ENCODE results near the gene GRIP2. TPM values are rescaled to one million over a fixed set of nuclear protein-coding genes. Genes with fewer than 3 reads are reported as not detected.

Gene GRIP2
- polyA plus RNA-seq, 1 donor (not counting 4 experiments of a cell fraction or from before 2014, with no cell fraction given) = 0.01 TPM

- Histone ChIP-seq H3K27me3 (ENCODE audit: control insufficient read depth, extremely low read depth, insufficient read depth, low read length) (no peaks in the 10 kb centered on the region), H3K4me1 (ENCODE audit: control insufficient read depth, extremely low read depth, insufficient read depth, low read length) (peaks cover 21% of the 10 kb centered on the region), H3K9me3 (ENCODE audit: control insufficient read depth, low read depth, low read length) (no peaks in the 10 kb centered on the region), H3K9ac (ENCODE audit: control insufficient read depth, extremely low read depth, insufficient read depth, low read length) (no peak overlapping the region), H3K4me2 (ENCODE audit: control insufficient read depth, extremely low read depth, insufficient read depth, low read depth, low read length) (peak overlapping the region; percentile 58), H3K4me3 (ENCODE audit: control insufficient read depth in 2 of 3, extremely low read depth in 1 of 3, insufficient read depth in 2 of 3, low read depth in 1 of 3, low read length in 3 of 3) (no peak overlapping the region), H3K36me3 (ENCODE audit: control insufficient read depth in 2 of 2, extremely low read depth in 1 of 2, insufficient read depth in 2 of 2, low read length in 2 of 2) (no peaks in the 10 kb centered on the region), H4K20me1 (ENCODE audit: control insufficient read depth, extremely low read depth, insufficient read depth, low read length) (no peaks in the 10 kb centered on the region), H2AFZ (ENCODE audit: control insufficient read depth, low read length) (peak overlapping the region; percentile 54), H3K27ac (ENCODE audit: control insufficient read depth, insufficient read depth, low read length) (no peak overlapping the region), H3K79me2 (ENCODE audit: control insufficient read depth, insufficient read depth, low read length) (no peaks in the 10 kb centered on the region), H3K9me1 (ENCODE audit: control insufficient read depth, extremely low read depth, insufficient read depth, low read length) (no peaks in the 10 kb centered on the region)
- TF ChIP-seq EZH2 (IDR thresholded peaks at IDR 0.05; ENCODE audit: low read length) (no peak), CTCF (optimal IDR thresholded peaks at IDR 0.05 in 1 of 3, IDR thresholded peaks at IDR 0.05 in 1 of 3, conservative IDR thresholded peaks at IDR 0.05 in 1 of 3; ENCODE audit: extremely low read depth in 1 of 3, insufficient read depth in 2 of 3, low read length in 3 of 3) (no peak)
- FAIRE-seq = peak; percentile 49
- dilution Hi-C loops (cut with MboI; ENCODE audit: extremely low pct_ligation_motif_present, low sequenced_read_pairs) = no loop called here
- no peak for DNase-seq (ENCODE audit: low read depth, low spot score)
Measured at GRCh38 chr3:14532691-14533456, 7.3 kb downstream of the GRIP2 start.

GRCh38 chr3:14531856-14532395 lies 8.2 kb downstream of the GRIP2 start:
- Histone ChIP-seq H3K27ac (ENCODE audit: control insufficient read depth, insufficient read depth, low read length) (no peak overlapping the region), H3K79me2 (ENCODE audit: control insufficient read depth, insufficient read depth, low read length) (no peaks in the 10 kb centered on the region), H3K4me3 (ENCODE audit: control insufficient read depth in 2 of 3, extremely low read depth in 1 of 3, insufficient read depth in 2 of 3, low read depth in 1 of 3, low read length in 3 of 3) (no peak overlapping the region), H4K20me1 (ENCODE audit: control insufficient read depth, extremely low read depth, insufficient read depth, low read length) (no peaks in the 10 kb centered on the region), H3K4me2 (ENCODE audit: control insufficient read depth, extremely low read depth, insufficient read depth, low read depth, low read length) (no peak overlapping the region), H2AFZ (ENCODE audit: control insufficient read depth, low read length) (no peak overlapping the region), H3K27me3 (ENCODE audit: control insufficient read depth, extremely low read depth, insufficient read depth, low read length) (no peaks in the 10 kb centered on the region), H3K36me3 (ENCODE audit: control insufficient read depth in 2 of 2, extremely low read depth in 1 of 2, insufficient read depth in 2 of 2, low read length in 2 of 2) (no peaks in the 10 kb centered on the region), H3K9ac (ENCODE audit: control insufficient read depth, extremely low read depth, insufficient read depth, low read length) (no peak overlapping the region), H3K9me3 (ENCODE audit: control insufficient read depth, low read depth, low read length) (no peaks in the 10 kb centered on the region), H3K9me1 (ENCODE audit: control insufficient read depth, extremely low read depth, insufficient read depth, low read length) (no peaks in the 10 kb centered on the region), H3K4me1 (ENCODE audit: control insufficient read depth, extremely low read depth, insufficient read depth, low read length) (peaks cover 21% of the 10 kb centered on the region)
- DNase-seq (ENCODE audit: low read depth, low spot score) (no peak), FAIRE-seq (no peak)
- dilution Hi-C loops (cut with MboI; ENCODE audit: extremely low pct_ligation_motif_present, low sequenced_read_pairs) = no loop called here
- TF ChIP-seq CTCF (optimal IDR thresholded peaks at IDR 0.05 in 1 of 3, IDR thresholded peaks at IDR 0.05 in 1 of 3, conservative IDR thresholded peaks at IDR 0.05 in 1 of 3; ENCODE audit: extremely low read depth in 1 of 3, insufficient read depth in 2 of 3, low read length in 3 of 3) = no peak
- TF ChIP-seq EZH2 (IDR thresholded peaks at IDR 0.05; ENCODE audit: low read length) = no peak
